Measurements from ENCODE around the gene IER5L.
A peak's percentile ranks its signal among the peaks of the same experiment; 100 is the strongest.

IER5L gene

DNA sequence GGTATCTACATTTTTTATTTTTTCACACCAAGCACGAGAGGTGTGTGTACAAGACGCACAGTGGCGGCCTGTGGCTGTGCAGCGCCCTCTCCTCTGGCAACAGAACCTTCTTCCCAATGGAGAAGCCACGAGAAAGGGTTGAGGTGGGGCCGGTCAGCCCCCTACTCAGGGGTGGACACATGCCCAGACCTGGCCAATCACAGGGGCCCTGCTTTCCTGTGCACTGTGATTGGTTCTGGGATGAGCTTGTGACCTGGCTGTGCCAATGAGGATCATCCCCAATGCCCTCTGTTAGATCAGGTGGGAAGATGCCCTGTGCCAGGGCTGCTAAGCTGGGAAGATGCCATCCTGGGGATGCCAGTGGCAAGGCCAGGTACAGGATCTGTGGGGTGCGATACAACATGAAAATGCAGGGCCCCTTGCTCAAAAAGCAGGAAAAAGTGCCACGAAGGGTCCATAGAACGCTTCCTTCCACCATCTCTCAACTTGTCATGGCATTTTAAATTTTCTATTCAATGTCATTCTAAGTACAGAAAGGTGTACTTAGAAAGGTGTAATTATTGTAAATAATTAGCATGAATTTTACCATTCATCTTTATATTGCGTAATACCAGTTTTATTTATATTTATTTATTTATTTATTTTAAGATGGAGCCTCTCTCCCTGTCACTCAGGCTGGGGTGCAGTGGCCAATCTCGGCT is 15.4 kb downstream of the IER5L start:
- no peak for DNase-seq (ENCODE audit: low read depth, low spot score)

GRCh38 chr9:129161534-129161837 is 16.6 kb downstream of the IER5L start:
- no peak for DNase-seq (ENCODE audit: low read depth, low spot score)

GRCh38 chr9:129160712-129161533 is 17.1 kb downstream of the IER5L start:
- no peak for DNase-seq (ENCODE audit: low read depth, low spot score)

GRCh38 chr9:129156163-129156562 is 21.9 kb downstream of the IER5L start:
- no peak for DNase-seq (ENCODE audit: low read depth, low spot score)

DNA sequence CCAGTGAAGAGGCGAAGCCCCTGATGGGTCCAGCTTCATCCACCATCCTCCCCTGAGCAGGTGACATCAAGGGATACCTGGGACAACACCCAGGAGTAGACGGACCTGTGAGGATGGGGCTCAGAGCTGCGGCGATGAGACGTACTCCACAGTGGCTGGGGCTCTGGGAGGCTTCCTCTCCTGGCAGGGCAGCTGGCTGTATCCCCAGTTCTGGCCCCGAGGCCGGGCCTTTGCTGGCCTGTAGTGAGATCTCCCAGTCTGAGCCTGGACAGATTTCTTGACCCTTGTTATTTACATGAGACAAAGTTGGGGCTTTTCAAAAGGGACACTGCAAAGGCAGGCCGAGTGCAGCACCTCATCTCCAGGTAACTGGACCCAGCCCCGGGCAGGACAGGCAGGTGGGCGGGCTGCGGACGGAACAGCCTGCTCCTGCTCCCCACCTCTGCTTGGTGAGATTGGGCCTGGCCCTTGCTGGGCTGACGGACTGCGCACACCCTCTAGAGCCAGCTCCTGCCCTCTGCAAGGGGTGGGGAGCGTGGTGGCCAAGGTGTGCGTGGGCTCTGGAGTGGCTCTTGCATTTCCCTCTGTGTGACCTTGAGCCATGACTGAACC is 23.1 kb downstream of the IER5L start:
- no peak for DNase-seq (ENCODE audit: low read depth, low spot score)

DNA sequence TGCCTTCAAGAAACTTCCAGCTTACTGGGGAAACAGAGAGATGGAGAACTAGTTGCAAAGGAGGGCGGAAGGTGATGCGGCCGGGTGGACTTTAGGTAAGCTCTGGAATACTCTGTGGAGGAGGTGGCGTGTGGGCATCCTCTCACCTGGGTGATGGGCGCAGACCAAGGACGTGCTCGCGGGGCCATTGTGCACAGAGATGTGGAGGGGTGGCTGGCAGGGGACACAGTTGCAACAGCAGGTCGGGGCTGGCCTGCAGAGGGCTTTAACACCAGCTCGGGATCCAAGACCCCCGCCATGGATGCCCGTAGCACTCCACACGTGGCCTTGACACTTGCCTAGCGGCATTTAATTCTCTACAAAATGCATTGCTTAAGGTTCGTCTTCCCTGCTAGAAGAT is 26.6 kb downstream of the IER5L start:
- no peak for DNase-seq (ENCODE audit: low read depth, low spot score)

GRCh38 chr9:129150672-129151211 is 27.3 kb downstream of the IER5L start:
- DNase-seq (ENCODE audit: low read depth, low spot score) = no peak

GRCh38 chr9:129150122-129150521 is 27.9 kb downstream of the IER5L start:
- no peak for DNase-seq (ENCODE audit: low read depth, low spot score)

GRCh38 chr9:129149442-129149841 is 28.6 kb downstream of the IER5L start:
- no peak for DNase-seq (ENCODE audit: low read depth, low spot score)

- no peak for DNase-seq (ENCODE audit: low read depth, low spot score)
Observed at GRCh38 chr9:129148463-129149204, 29.4 kb downstream of the IER5L start.

DNA sequence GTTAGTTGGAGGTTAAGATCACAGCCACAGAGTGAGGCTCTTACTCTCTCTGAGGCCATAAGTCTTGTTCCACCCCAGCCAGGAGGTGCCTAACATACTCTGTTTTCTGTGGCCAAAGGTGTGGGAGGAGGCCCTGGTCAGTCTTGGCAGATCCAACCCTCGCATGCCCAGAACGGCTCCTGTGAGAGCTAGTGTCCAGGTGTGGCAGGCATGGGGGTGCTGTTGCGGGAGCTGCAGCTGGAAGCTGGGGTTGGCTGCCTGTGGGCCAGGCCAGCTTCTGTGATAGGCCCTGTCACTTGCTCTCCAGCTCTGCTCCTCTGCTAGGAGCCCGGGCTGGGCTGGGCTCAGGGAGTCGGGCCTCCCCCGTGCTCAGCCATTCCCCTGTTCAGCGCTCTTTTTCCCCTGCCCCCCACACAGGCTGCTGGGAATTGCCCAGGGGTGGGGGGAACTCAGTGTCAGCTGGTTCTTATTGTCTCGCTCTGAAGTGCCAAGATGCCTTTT is 31.6 kb downstream of the IER5L start:
- no peak for DNase-seq (ENCODE audit: low read depth, low spot score)

- DNase-seq (ENCODE audit: low read depth, low spot score) = no peak
Observed at GRCh38 chr9:129145841-129146292, 32.2 kb downstream of the IER5L start.

- no peak for DNase-seq (ENCODE audit: low read depth, low spot score)
Observed at GRCh38 chr9:129145316-129145715, 32.7 kb downstream of the IER5L start.

- DNase-seq (ENCODE audit: low read depth, low spot score) = peak; percentile 42
Observed at GRCh38 chr9:129143031-129143927, 34.8 kb downstream of the IER5L start.

GRCh38 chr9:129142138-129142935 is 35.7 kb downstream of the IER5L start:
- no peak for DNase-seq (ENCODE audit: low read depth, low spot score)

DNA sequence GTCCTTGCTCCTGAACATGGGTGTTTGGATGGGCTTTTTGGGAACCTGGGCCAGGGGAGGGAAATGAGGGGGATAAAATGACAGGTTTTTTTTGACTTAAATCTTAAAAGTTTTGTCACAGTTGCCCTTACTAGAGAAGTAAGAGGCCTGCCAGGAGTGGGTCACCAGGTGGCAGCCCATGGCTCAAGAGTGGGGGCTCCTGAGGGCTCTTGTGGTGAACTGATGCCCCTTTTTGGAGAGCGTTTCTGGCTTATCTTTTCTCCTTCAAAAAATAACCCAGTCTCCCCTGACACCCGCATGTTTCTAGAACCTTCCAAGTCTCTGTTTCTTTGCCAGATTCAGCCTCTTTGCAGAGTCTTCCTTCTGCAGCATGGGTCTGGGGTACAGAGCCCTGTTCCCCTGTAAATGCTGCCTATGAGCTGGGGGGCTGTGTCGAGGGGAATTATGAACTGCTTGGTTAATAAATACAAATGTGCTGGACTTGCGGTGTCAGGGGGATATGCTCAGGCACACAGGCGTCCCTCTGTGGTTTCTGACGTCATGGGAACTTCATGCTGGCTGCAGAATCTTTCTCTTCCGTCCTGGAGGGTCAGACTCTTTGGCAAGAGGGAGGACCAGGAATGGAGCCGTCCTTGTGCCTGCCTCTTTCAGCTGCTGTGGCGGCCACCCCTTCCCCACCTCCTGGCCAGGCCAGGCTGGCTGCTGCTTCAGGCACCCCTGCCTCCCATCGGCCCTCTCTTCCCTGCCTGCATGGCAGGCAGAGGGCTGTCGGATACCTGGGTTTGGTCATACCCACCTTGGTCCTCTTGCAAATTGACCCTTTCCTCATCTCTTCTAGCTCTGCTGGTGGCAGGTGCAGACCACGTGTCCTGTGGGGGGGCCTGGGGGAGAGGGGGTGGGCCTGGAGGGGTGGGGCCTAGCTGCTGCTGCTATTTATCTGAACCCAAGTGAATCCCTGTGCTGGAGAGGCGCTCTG is 36.7 kb downstream of the IER5L start:
- DNase-seq (ENCODE audit: low read depth, low spot score) = no peak

DNA sequence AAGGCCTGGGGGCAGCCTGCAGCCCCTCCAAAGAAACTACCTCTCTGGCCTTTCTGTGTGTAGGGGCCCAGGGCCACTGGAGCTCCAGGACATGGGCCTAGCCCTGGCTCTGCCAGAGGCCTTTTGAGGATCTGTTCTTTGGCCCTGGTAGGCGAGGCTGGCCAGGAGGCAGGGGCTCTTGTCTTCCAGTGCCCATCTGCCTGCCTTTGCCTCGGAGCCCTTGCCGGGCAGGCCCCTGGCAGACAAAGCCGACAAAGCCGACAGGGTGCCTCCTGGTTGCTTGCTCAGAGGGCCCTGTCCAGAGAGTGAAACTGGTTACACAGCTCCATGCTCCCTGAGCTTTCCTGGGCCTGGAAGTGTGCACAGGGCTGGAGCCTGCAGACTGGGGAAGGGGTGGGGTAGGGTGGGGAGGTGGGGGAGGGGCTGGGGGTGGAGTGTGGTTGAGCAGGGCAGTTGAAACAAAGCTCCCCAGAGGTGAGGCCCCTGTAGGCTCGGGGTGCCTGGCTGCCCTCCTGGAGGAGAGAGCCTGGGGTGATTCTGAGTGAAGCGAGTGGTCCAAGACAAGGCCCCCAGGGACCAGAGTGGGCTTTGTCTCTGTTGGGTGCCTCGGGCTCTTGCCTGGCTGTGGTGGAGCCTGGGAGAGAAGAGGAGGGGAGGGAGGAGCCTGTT is 37.5 kb downstream of the IER5L start:
- no peak for DNase-seq (ENCODE audit: low read depth, low spot score)

GRCh38 chr9:129139993-129140396 is 38.1 kb downstream of the IER5L start:
- peak; percentile 60 for DNase-seq (ENCODE audit: low read depth, low spot score)
